HG02943 (cell line): ENCODE data around the gene DIP2B.
"Not testable (repeated sequence)": the region's sequence is repeated elsewhere in the genome, so short reads cannot be mapped to it uniquely, and the experiment has no call there.

ENCODE experiments used
- ATAC-seq: cut with Tn5 transposase; IDR thresholded peaks from one replicate; pipeline ENCODE4 v1.9.1; 2021; ENCODE audit warnings: mild to moderate bottlenecking, low read depth, moderate library complexity; ENCODE audit not compliant: unreplicated experiment

DIP2B gene

GRCh38 chr12:50504798-50505674 lies at the start of gene DIP2B:
Gene DIP2B (plus strand): TSS chr12:50504985. CDS start chr12:50505141, 156 bp downstream.
- ATAC-seq, result peak; percentile 60

GRCh38 chr12:50458606-50459005 lies 46.2 kb upstream of the DIP2B start:
- no peak for ATAC-seq

- ATAC-seq, result no peak
Measured at GRCh38 chr12:50467439-50467838, 37.3 kb upstream of the DIP2B start.

- no peak for ATAC-seq
Measured at GRCh38 chr12:50477241-50477832, 27.4 kb upstream of the DIP2B start.

- no peak for ATAC-seq
Measured at GRCh38 chr12:50482571-50482970, 22.2 kb upstream of the DIP2B start.

- ATAC-seq, result no peak
Measured at GRCh38 chr12:50483488-50483887, 21.3 kb upstream of the DIP2B start.

- ATAC-seq, result no peak
Measured at GRCh38 chr12:50488801-50489200, 16.0 kb upstream of the DIP2B start.

GRCh38 chr12:50498119-50498518 lies 6.7 kb upstream of the DIP2B start:
- ATAC-seq, result not testable (repeated sequence)

GRCh38 chr12:50505675-50506530 lies 1.1 kb downstream of the DIP2B start:
- ATAC-seq, result no peak

GRCh38 chr12:50506753-50507473 lies 2.1 kb downstream of the DIP2B start:
- ATAC-seq, result no peak

- no peak for ATAC-seq
Measured at GRCh38 chr12:50507474-50507838, 2.7 kb downstream of the DIP2B start.

GRCh38 chr12:50507930-50508329 lies 3.1 kb downstream of the DIP2B start:
- ATAC-seq, result no peak

GRCh38 chr12:50508414-50508813 lies 3.6 kb downstream of the DIP2B start:
- no peak for ATAC-seq

- ATAC-seq, result no peak
Measured at GRCh38 chr12:50508970-50509663, 4.3 kb downstream of the DIP2B start.

GRCh38 chr12:50514526-50515276 lies 9.9 kb downstream of the DIP2B start:
- no peak for ATAC-seq

GRCh38 chr12:50515587-50515986 lies 10.8 kb downstream of the DIP2B start:
- ATAC-seq, result no peak

GRCh38 chr12:50517421-50518048 lies 12.8 kb downstream of the DIP2B start:
- peak; percentile 54 for ATAC-seq

GRCh38 chr12:50518090-50518489 lies 13.3 kb downstream of the DIP2B start:
- no peak for ATAC-seq

GRCh38 chr12:50519353-50519752 lies 14.6 kb downstream of the DIP2B start:
- no peak for ATAC-seq
